ENCODE results near the gene CDH13. TPM values are rescaled to one million over a fixed set of nuclear protein-coding genes. Genes with fewer than 3 reads are reported as not detected.

CDH13 gene
- total and polyA plus RNA-seq, 5 donors, result 20.7 to 123 (median 93.6) TPM

DNA sequence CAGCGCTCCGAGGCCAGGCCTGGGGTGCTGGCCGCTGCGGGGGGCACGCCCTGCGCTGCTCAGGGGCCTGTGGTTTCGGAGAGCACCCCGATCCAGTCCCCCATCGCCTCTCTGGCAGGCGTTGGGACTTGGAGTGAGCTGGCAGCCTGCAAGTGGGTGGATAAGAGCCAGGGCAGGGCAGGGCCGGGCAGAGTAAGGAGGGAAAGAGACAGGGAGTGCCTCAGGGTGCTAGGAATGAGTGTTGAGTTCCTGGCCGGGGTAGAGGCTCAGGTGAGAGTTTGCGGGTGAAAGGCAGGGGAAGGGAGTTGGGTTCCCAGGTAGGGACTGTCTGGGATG lies 1.3 kb downstream of the CDH13 start:
- peak in 2 of 3 donors; percentile 31 to 72 for DNase-seq
- 12% methylated on average over 13 of the region's 13 CpGs for WGBS

DNA sequence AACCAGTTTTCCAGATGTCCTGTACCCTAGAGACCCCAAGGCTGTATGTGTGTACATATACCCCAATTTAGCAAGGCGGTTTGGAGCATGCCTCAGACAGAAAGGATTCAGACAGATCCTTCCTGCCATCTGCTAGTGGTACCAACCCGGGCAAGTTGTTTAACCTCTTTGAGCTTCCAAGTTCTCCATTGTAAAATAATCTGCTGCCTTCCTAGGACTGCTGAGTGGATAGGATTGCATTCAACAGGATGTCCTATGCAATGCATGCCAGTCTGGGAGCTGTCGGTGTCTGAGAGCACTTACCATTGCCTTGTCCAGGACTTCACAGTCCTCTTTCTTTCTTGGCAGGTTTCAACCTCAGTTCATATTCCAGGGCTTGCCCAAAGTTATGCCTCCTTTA lies 1.9 kb downstream of the CDH13 start:
- Histone ChIP-seq H3K4me1 (ENCODE audit: control insufficient read depth, insufficient read depth, low read length) (peaks cover 20% of the 10 kb centered on the region), H3K27ac (ENCODE audit: low read length) (peak overlapping the region; percentile 17), H3K4me3 (ENCODE audit: low read length) (peak overlapping the region; percentile 71), H3K9me3 (ENCODE audit: control insufficient read depth, low read length) (no peaks in the 10 kb centered on the region), H3K27me3 (ENCODE audit: control insufficient read depth, insufficient read depth) (no peaks in the 10 kb centered on the region)
- DNase-seq (no peak), ATAC-seq (no peak)
- intact Hi-C loops (cut with DNase I), result loop anchor here in 1 of 4 donors (10.0 kb wide), 1 partner anchor 816 kb away; no protein-coding TSS in a partner anchor
- 38% methylated on average over 3 of the region's 3 CpGs for WGBS

More for the DNA sequence above, 1.3 kb downstream of the CDH13 start:
- intact Hi-C loops (cut with DNase I), result loop anchor here in 1 of 4 donors (10.0 kb wide), 1 partner anchor 817 kb away; no protein-coding TSS in a partner anchor
- peak overlapping the region; percentile 17 for H3K27ac ChIP-seq (ENCODE audit: low read length)
- peak overlapping the region; percentile 71 for H3K4me3 ChIP-seq (ENCODE audit: low read length)
- ATAC-seq, result peak; percentile 30 to 59
- H3K9me3 ChIP-seq (ENCODE audit: control insufficient read depth, low read length), result no peaks in the 10 kb centered on the region
- H3K4me1 ChIP-seq (ENCODE audit: control insufficient read depth, insufficient read depth, low read length), result peaks cover 20% of the 10 kb centered on the region
- H3K27me3 ChIP-seq (ENCODE audit: control insufficient read depth, insufficient read depth), result no peaks in the 10 kb centered on the region

DNA sequence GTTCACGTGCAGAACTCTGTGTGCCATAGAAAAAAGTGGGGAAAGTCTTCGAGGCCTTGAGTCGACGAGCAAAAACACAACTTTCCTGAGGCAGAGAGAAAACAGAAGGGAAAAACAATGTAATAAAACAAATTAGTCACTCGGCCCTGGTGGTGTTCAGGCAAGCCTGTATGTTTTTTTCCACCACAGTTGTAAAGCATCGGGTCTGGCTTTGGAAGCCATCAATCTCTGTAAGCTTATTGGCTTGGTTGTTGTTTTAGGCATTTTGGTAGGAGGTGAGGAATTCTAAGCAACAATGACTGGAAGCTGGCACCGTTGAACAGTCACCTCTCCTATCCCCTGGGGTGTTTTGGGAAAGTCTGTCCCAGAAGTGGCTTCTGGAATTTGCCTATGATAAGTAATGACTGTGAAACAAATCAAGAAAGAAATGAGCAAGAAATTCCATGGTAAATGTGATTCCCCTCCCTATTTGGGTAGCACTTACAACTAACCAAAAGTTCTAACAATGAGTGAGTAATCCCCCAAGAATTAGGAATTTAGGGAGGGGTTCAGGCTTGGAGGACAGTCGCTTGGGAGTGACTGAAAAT lies 2.8 kb downstream of the CDH13 start:
- DNase-seq (no peak), ATAC-seq (peak in 1 of 2 donors; percentile 59)
- H3K9me3 ChIP-seq (ENCODE audit: control insufficient read depth, low read length), result no peaks in the 10 kb centered on the region
- intact Hi-C loops (cut with DNase I), result loop anchor here in 1 of 4 donors (10.0 kb wide), 2 partner anchors 85 to 815 kb away; no protein-coding TSS in a partner anchor
- H3K4me1 ChIP-seq (ENCODE audit: control insufficient read depth, insufficient read depth, low read length), result peaks cover 25% of the 10 kb centered on the region
- H3K27ac ChIP-seq (ENCODE audit: low read length), result peak overlapping the region; percentile 63
- no peak overlapping the region for H3K4me3 ChIP-seq (ENCODE audit: low read length)
- 30% methylated on average over 8 of the region's 8 CpGs for WGBS
- H3K27me3 ChIP-seq (ENCODE audit: control insufficient read depth, insufficient read depth), result no peaks in the 10 kb centered on the region

DNA sequence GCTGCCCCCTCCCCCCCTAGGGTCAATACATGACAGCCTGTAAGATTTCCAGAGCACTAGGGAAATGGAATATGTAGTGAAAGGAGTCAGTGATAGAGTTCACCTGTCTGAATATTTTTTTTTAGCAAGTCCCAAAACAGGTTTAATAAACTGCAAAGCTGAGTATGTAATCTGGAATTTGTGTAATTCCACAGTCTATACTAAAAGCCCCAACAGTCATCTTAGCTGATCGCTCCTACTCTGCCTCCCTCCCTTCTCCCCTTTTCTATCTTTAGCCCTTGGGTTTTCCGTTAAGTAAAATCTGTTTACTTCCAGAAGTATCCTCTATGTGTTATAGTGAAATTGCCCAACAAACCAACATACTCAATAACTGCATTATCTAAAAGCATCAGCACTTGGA lies 3.5 kb downstream of the CDH13 start:
- peaks cover 27% of the 10 kb centered on the region for H3K4me1 ChIP-seq (ENCODE audit: control insufficient read depth, insufficient read depth, low read length)
- no peaks in the 10 kb centered on the region for H3K9me3 ChIP-seq (ENCODE audit: control insufficient read depth, low read length)
- H3K4me3 ChIP-seq (ENCODE audit: low read length), result no peak overlapping the region
- no peak overlapping the region for H3K27ac ChIP-seq (ENCODE audit: low read length)
- intact Hi-C loops (cut with DNase I), result loop anchor here in 1 of 4 donors (10.0 kb wide), 1 partner anchor 85 kb away; no protein-coding TSS in a partner anchor
- DNase-seq (no peak), ATAC-seq (no peak)
- no peaks in the 10 kb centered on the region for H3K27me3 ChIP-seq (ENCODE audit: control insufficient read depth, insufficient read depth)
- 26% methylated on average over 2 of the region's 2 CpGs for WGBS

DNA sequence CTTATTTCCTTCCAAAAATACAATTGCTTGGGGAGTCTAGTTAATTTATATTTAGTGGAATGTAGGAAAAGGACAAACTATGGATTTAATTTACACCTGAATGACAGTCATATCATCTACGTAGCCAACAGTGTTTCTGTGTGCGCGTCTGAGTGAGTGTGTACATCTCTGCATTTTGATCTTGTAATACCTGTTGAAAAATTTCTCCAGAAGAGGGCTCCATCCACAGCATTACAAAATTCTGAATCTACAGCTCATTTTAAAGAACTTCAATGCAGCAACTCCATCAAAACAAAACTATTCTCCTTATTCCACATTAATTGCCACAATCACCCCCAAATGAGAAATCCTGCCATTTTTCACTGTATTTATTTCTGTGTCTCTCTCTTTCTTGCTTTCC lies 3.9 kb downstream of the CDH13 start:
- 39% methylated on average over 3 of the region's 3 CpGs for WGBS
- Histone ChIP-seq H3K27me3 (ENCODE audit: control insufficient read depth, insufficient read depth) (no peaks in the 10 kb centered on the region), H3K4me3 (ENCODE audit: low read length) (no peak overlapping the region), H3K4me1 (ENCODE audit: control insufficient read depth, insufficient read depth, low read length) (peaks cover 30% of the 10 kb centered on the region), H3K27ac (ENCODE audit: low read length) (no peak overlapping the region), H3K9me3 (ENCODE audit: control insufficient read depth, low read length) (no peaks in the 10 kb centered on the region)
- DNase-seq (no peak), ATAC-seq (no peak)
- intact Hi-C loops (cut with DNase I), result loop anchor here in 1 of 4 donors (10.0 kb wide), 1 partner anchor 84 kb away; no protein-coding TSS in a partner anchor

DNA sequence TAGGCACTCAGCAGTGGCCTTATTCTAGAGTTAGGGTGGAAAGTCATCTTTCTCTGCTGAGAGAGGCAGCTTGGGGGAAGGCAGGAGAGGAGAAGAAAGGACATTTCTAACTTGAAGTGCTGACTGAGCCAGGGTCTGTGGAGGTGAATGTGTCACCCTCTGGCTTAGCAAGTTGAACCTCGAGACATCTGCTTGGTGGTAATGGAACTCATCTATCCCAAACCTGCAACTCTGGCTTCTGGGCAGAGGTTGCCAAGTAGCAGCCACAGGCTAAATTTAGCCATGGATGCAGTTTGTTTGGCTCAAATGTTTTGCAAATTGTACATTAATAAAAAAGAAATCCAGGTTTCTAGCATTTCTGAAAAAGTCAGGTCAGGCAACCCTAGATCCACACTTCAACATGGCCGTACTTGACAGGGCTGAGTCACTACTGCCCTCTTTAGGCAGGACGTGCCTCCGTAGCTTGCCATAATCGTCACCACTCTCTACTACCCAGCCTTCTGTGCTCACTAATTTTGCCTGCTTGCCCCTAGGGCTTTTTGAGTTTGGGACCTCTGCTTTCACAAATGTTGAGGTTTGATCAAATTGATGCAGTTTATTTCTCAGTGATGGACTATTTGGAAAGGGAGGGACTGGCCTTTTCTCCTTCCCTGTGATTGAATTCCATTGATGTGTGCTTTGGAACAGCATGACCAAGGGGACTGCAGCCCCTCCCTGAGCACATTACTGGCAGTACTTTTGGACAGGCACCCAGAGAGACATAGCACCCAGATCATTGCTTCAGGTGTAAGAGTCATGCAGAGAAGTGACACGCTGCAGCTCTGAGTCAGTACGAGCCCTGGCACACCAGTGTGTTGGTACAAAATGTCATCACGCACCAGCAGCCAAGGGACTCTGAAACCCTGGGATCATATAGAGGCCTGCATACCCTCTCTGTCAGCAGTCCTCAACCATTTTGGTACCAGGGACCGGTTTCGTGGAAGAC lies 5.2 kb downstream of the CDH13 start:
- Histone ChIP-seq H3K4me3 (ENCODE audit: low read length) (no peak overlapping the region), H3K9me3 (ENCODE audit: control insufficient read depth, low read length) (no peaks in the 10 kb centered on the region), H3K27ac (ENCODE audit: low read length) (peak overlapping the region; percentile 34), H3K27me3 (ENCODE audit: control insufficient read depth, insufficient read depth) (no peaks in the 10 kb centered on the region), H3K4me1 (ENCODE audit: control insufficient read depth, insufficient read depth, low read length) (peaks cover 30% of the 10 kb centered on the region)
- 75% methylated on average over 10 of the region's 10 CpGs for WGBS
- DNase-seq, result no peak
- intact Hi-C loops (cut with DNase I), result loop anchor here in 1 of 4 donors (10.0 kb wide), 1 partner anchor 83 kb away; no protein-coding TSS in a partner anchor
- ATAC-seq, result no peak

DNA sequence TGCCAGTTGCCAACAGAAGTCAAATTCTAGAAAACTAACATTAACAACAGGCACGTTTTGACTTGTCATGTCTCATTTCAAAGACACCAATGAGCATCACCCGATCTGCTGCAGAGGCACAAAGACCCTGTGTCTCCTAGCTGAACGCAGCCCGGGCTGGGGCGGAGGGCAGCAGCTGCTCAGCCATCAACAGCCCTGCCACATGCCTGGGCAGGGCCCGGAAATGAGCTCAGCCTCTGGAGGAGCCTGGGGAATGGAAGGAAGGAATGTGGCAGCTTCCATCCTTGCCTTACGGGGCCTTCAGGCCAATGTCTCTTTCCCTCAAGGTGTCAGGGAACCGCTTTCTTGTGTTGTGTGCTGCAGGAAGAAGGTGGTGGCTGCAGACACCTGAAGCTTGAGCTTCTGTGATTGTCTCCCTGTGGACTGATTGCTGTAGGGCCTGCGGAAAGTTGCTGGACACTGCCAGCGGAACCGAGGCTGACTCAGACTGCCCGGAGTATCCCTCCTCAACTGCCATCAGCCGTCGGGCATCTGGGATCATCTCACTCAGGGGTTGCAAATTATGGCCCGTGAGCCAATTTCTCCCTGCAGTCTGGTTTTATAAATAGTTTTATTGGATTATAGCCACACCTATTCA lies 7.3 kb downstream of the CDH13 start:
- no peaks in the 10 kb centered on the region for H3K27me3 ChIP-seq (ENCODE audit: control insufficient read depth, insufficient read depth)
- DNase-seq (peak in 2 of 3 donors; percentile 26 to 58), ATAC-seq (peak; percentile 51 to 56)
- no peaks in the 10 kb centered on the region for H3K9me3 ChIP-seq (ENCODE audit: control insufficient read depth, low read length)
- 28% methylated on average over 15 of the region's 15 CpGs for WGBS
- no peak overlapping the region for H3K4me3 ChIP-seq (ENCODE audit: low read length)
- intact Hi-C loops (cut with DNase I), result loop anchor here in 1 of 4 donors (10.0 kb wide), 1 partner anchor 81 kb away; no protein-coding TSS in a partner anchor
- H3K4me1 ChIP-seq (ENCODE audit: control insufficient read depth, insufficient read depth, low read length), result peaks cover 20% of the 10 kb centered on the region
- peak overlapping the region; percentile 9 for H3K27ac ChIP-seq (ENCODE audit: low read length)

DNA sequence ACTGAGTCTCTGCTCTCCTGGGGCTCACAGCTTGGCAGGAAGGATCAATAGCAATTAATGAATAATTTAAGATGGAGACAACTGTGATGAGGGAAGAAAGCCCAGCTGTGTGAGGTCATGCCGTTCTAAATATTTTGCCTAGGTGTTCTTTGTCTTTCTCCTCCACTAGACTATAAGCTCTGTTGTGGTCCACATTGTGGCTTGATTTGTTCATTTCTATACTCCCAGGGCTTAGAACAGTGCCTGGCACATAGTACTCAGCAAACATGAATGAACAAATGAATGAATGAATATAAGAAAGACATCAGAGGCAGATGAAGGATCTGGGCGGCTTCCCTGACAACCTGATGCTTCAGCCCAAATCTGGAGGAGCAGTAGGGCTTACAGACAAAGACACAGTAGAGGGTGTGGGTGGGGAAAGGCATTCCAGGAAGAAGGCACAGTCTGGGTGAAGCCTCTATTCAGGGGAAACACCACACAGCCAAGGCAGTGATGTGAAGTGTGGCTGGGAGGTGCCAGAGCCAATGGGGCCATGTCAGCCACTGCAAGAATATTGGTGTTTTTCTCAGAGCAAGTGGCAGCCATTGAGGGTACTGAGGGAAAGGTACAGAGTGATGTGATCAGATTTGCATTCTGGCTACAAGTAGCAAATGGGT lies 8.3 kb downstream of the CDH13 start:
- no peak overlapping the region for H3K4me3 ChIP-seq (ENCODE audit: low read length)
- ATAC-seq, result no peak
- H3K9me3 ChIP-seq (ENCODE audit: control insufficient read depth, low read length), result no peaks in the 10 kb centered on the region
- WGBS, result 87% methylated on average over 2 of the region's 2 CpGs
- H3K4me1 ChIP-seq (ENCODE audit: control insufficient read depth, insufficient read depth, low read length), result peaks cover 17% of the 10 kb centered on the region
- no peak for DNase-seq
- H3K27me3 ChIP-seq (ENCODE audit: control insufficient read depth, insufficient read depth), result no peaks in the 10 kb centered on the region
- peak overlapping the region; percentile 31 for H3K27ac ChIP-seq (ENCODE audit: low read length)
- intact Hi-C loops (cut with DNase I), result loop anchor here in 1 of 4 donors (10.0 kb wide), 1 partner anchor 80 kb away; no protein-coding TSS in a partner anchor

DNA sequence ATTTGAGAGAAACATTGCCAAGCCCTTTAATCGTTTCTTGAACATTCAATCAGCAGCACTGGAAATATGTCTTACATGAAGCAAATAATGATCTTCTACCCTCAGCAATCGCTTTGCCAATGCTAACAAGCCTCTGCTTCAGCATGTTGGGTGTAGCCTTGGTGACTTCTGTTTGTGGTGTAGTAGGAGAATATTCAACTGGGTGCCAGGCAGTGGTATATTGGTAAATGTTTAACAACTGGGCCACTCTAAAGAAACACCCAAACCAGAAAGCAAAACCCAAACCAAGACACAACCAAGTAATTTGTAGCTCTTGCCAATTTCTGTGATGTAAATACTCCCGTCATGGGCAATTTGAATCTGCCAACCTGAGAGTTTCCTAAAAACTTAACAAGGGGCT lies 9.7 kb downstream of the CDH13 start:
- DNase-seq, result no peak
- no peak for ATAC-seq
- Histone ChIP-seq H3K4me3 (ENCODE audit: low read length) (no peak overlapping the region), H3K4me1 (ENCODE audit: control insufficient read depth, insufficient read depth, low read length) (peaks cover 14% of the 10 kb centered on the region), H3K27ac (ENCODE audit: low read length) (no peak overlapping the region), H3K27me3 (ENCODE audit: control insufficient read depth, insufficient read depth) (no peaks in the 10 kb centered on the region), H3K9me3 (ENCODE audit: control insufficient read depth, low read length) (no peaks in the 10 kb centered on the region)
- intact Hi-C loops (cut with DNase I), result loop anchor here in 1 of 4 donors (10.0 kb wide), 1 partner anchor 78 kb away; no protein-coding TSS in a partner anchor
- 91% methylated on average over 3 of the region's 3 CpGs for WGBS

DNA sequence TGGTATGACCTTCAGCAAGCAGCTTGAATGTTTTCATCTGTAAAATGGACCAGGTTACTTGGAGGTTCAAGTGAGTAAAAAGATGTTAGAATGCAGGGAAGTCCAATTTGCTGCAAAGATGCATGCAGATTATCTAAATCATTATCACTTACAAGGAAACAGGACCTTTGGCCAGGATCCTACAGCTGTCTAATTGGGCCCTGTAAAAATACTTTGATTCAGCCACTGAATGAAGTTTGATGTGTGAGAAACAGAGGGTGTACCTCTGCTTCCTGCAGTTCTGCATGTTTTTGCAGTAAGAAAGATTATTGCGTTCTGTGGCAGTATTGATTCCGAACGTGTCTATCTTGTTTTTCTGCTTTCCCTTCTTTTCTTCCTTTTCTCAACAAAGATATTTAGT lies 10.2 kb downstream of the CDH13 start:
- no peaks in the 10 kb centered on the region for H3K9me3 ChIP-seq (ENCODE audit: control insufficient read depth, low read length)
- intact Hi-C loops (cut with DNase I), result loop anchor here in 1 of 4 donors (10.0 kb wide), 1 partner anchor 78 kb away; no protein-coding TSS in a partner anchor
- no peaks in the 10 kb centered on the region for H3K27me3 ChIP-seq (ENCODE audit: control insufficient read depth, insufficient read depth)
- WGBS, result 77% methylated on average over 3 of the region's 3 CpGs
- H3K27ac ChIP-seq (ENCODE audit: low read length), result no peak overlapping the region
- H3K4me1 ChIP-seq (ENCODE audit: control insufficient read depth, insufficient read depth, low read length), result peaks cover 11% of the 10 kb centered on the region
- ATAC-seq (no peak), DNase-seq (no peak)
- no peak overlapping the region for H3K4me3 ChIP-seq (ENCODE audit: low read length)
